Stimulated activated CD4-positive, alpha-beta T cell treated with anti-CD3 and anti-CD28 coated beads, Interleukin-15, amount 100 ng/mL, for 48 hours (primary cell): ENCODE measurements around the gene DUOXA2.

ENCODE experiments used
- DNase-seq, 2 donors: peaks; one replicate each; pipeline ENCODE4 v3.0.0-alpha.2; 2020; ENCODE audit warnings: low read depth in 2 of 2

DUOXA2 gene

DNA sequence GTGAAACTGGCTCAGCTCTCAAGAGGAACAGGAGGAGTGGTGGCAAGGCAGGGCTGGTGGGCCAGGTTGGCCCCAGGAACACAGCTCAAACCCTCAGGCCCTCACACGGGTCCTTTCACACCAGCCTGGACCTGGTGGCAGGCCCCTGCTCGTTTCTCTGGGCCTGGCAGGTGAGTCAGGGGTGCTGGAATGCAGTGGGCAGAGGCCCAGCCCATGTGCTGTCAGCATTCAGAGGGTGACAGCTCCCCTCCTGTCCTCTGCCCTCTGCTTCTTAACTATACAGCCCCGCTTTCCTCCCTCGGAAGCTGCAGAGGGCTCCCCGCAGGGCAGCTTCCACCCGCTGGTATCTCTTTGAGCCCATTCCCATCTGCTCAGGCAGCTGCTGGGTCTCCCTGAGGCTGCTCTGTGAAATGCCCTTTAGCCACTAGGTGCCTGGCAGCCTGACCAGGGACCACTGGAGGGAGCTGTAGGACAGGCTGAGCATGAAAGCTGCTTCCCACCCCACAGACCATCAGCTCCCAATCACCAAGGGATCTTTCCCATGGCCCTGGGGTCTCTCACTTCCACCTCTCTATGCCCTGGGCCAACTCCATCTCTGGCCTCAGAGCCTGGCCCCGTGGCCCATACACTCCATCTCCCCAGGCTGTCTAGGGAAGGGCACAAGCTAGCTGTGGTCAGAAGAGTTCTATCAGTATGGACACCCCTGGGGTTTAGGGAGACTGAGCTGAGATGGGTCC, 48.8 kb downstream of the DUOXA2 start:
- peak in 1 of 2 donors; percentile 52 for DNase-seq

DNA sequence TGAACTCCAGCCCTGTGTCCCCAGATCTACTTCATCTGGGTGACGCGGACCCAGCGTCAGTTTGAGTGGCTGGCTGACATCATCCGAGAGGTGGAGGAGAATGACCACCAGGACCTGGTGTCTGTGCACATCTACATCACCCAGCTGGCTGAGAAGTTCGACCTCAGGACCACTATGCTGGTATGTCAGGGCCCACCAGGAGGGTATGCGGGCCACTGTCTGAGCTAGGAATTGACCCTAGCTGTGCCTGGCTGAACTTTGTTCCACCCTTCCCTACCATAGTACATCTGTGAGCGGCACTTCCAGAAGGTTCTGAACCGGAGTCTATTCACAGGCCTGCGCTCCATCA, 49.4 kb downstream of the DUOXA2 start:
- DNase-seq, result no peak

DNA sequence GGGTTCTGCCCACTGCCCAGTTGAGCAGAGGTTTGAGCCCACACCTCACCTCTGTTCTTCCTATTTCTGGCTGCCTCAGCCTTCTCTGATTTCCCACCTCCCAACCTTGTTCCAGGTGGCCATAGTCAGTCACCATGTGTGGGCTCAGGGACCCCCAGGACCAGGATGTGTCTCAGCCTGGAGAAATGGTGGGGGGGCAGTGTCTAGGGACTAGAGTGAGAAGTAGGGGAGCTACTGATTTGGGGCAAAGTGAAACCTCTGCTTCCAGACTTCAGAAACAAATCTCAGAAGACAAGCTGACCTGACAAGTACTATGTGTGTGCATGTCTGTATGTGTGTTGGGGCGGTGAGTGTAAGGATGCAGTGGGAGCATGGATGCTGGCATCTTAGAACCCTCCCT, 50.8 kb downstream of the DUOXA2 start:
- DNase-seq, result no peak

DNA sequence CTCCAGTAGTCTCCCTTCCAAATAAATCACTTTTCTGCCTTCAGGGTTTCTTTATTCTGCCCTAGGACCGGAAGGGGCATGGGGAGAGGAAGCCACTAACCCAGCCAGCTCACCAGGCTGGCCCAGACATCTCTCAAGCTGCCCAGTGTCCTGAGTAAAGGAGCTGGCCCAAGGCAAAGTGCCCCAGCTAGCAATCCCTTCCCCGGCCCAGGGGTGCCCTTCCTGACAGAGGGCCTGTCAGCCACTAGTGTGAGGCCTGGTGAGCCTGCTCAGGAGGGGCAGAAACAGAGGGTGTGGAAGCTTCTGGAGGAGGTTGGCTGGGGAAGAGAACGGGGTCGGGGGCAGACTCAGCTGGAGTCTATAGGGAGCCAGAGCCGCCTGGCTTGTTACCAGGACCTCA, 51.4 kb downstream of the DUOXA2 start:
- no peak for DNase-seq

DNA sequence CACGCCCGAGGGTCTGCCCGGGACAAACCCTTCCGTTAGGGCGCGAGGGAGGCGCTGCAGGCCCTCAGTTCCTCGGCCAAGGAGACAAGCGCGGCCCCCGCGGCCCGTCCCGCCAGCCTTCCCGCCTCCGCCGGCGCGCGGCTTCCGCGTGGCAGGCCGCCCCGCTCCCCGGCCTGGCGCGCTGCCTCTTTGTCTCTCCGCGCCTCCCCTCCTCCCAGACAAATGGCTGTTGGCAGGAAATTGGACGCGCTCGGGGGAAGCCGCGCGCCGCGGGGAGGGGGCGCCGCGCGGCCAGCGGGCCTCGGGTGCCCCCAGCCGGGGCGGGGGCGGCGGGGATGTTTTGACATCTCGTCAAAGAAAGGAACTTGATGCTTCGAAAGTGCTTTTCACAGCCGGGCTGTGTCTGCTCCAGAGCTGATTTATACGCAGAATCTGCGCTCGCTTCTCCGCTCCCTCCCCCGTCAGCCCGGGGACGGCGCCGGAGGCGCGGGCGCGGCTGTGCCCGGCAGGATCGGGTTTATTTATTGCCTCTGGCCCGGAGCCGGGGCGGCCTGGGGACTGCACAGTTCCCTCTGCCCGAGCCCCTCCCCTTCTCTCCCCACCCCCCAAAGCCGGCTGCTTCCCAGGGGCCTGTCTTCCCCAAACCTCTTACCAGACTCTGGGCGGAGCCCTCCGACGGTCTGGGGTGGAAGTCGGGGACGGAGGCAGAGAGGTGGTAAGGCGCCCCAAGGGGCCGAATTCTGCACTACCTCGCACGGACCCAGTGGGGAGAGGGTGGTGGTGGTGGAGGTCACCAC, 52.9 kb downstream of the DUOXA2 start:
- DNase-seq, result peak; percentile 76 to 79

DNA sequence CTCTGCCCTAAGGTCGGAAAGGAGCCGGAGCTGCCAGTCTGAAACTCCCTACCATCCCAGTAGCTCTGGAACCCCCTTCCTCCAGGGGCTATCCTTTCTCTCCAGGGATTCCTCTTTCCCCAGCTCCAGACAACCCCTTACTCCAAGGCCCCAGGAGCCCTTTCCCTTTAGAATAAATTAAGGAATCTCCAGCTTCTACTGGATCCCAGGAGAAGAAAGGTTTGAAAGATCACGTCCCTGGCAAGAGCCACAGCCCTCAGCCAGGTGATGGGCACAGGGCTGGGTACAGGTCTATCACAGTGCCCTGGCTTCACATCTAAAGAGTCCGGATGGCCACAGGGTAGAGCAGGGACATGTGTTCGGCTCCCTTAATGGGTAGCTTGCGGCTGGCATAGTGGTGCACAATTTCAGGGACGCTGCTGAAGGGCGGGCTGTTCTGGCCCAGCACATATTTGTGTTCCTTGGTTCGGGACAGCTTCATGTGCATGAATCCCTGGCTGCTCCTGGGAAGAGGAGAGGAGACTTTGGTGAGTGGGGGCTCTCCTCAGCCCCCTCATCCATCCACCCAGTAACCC, 53.6 kb downstream of the DUOXA2 start:
- DNase-seq, result no peak
